ENCODE data around the gene MICB.

The MICB gene

DNA sequence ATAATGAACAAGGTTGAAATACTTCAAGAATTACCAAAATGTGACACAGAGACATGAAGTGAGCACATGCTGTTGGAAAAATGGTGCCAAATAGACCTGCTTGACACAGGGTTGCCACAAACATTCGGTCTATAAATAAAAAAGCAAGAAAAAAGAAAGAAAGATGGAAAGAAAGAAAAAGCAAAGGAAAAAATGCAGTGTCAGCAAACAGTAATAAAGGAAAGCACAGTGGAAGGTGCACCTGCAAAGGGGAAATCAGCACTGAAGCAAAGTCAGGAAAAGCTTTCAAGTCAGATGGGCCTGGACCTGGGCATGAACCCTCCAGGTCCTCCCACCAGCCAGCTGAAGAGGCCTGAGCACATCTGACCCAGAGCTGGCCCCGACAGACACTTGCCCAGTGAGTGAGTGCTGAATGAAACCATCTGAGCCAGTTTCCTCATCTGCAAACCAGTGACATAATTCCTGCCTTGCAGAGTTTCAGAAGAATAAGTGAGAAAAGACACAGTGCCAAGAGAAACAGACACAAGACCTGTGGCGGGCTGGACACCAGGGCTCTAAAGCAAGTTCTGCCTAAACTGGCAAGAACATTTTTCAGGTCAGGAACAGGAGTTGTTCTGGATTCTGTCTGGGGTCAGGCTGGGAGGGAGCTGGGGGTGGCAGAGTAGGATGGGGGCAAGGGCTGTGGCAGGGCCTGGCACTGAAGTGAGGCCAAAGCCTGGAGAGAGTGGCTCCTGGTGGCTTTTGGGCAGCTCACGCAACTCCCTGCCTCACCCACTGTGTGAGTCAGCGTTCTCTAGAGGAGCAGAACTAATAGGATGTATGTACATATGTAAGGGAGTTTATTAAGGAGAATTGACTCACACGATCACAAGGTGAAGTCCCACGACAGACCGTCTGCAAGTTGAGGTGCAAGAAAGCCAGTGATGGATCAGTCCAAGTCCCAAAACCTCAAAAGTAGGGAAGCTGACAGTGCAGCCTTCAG, 23.9 kb upstream of the MICB start:
- H3K9me2 ChIP-seq (replicated peaks; ENCODE audit: insufficient read depth, low read length) = no peaks in the 10 kb centered on the region
- no peak overlapping the region for H3K9ac ChIP-seq (ENCODE audit: low read length)
- no peak overlapping the region for H3K27ac ChIP-seq (ENCODE audit: low read depth, low read length)
- no peak overlapping the region for H3K4me2 ChIP-seq (ENCODE audit: low read depth, low read length, poor library complexity, severe bottlenecking)
- H3K9me3 ChIP-seq (ENCODE audit: insufficient read depth, low read length) = no peaks in the 10 kb centered on the region
- TF ChIP-seq, protein P1, sequence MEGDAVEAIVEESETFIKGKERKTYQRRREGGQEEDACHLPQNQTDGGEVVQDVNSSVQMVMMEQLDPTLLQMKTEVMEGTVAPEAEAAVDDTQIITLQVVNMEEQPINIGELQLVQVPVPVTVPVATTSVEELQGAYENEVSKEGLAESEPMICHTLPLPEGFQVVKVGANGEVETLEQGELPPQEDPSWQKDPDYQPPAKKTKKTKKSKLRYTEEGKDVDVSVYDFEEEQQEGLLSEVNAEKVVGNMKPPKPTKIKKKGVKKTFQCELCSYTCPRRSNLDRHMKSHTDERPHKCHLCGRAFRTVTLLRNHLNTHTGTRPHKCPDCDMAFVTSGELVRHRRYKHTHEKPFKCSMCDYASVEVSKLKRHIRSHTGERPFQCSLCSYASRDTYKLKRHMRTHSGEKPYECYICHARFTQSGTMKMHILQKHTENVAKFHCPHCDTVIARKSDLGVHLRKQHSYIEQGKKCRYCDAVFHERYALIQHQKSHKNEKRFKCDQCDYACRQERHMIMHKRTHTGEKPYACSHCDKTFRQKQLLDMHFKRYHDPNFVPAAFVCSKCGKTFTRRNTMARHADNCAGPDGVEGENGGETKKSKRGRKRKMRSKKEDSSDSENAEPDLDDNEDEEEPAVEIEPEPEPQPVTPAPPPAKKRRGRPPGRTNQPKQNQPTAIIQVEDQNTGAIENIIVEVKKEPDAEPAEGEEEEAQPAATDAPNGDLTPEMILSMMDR (IDR thresholded peaks at IDR 0.05; ENCODE audit: insufficient read depth, low read length, poor library complexity, severe bottlenecking) = no peak
- no peak for TF ChIP-seq EZH2phosphoT487 (conservative IDR thresholded peaks at IDR 0.05; ENCODE audit: low read length)
- no peaks in the 10 kb centered on the region for H3K36me3 ChIP-seq (ENCODE audit: low read length)
- no peaks in the 10 kb centered on the region for H3K27me3 ChIP-seq (ENCODE audit: low read length)
- H3K4me3 ChIP-seq (ENCODE audit: insufficient read depth, low read length, poor library complexity, severe bottlenecking) = no peak overlapping the region
- H2AFZ ChIP-seq (ENCODE audit: low read depth, low read length, severe bottlenecking) = no peak overlapping the region
- H4K20me1 ChIP-seq (ENCODE audit: low read depth, low read length) = no peaks in the 10 kb centered on the region
- no peaks in the 10 kb centered on the region for H3K79me2 ChIP-seq (ENCODE audit: insufficient read depth, low read length)
- H3F3A ChIP-seq (ENCODE audit: insufficient read depth) = no peaks in the 10 kb centered on the region

DNA sequence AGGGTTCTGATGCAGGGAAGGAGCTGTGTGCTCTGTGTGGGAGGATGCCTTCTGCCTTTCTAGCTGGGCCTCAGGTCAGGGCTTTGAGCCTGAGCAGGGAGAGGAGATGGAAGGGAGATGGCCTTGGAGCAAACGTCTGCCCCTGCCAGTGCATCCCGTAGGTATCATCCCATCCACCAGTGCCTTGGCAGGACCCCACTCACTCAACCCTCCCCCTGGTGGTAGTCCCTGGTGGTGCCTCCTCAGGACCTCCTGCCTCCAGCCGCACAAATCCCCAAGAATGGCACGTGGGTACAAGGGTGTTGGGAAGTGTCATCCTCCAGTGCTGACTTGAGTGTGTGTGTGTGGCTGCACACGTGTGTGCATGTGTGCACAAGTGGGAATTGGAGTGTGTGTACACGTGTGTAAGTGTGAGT, 23.1 kb upstream of the MICB start:
- H3F3A ChIP-seq (ENCODE audit: insufficient read depth) = no peaks in the 10 kb centered on the region
- H3K9me3 ChIP-seq (ENCODE audit: insufficient read depth, low read length) = no peaks in the 10 kb centered on the region
- no peak overlapping the region for H3K4me2 ChIP-seq (ENCODE audit: low read depth, low read length, poor library complexity, severe bottlenecking)
- H3K4me3 ChIP-seq (ENCODE audit: insufficient read depth, low read length, poor library complexity, severe bottlenecking) = no peak overlapping the region
- H3K27ac ChIP-seq (ENCODE audit: low read depth, low read length) = no peak overlapping the region
- no peaks in the 10 kb centered on the region for H3K36me3 ChIP-seq (ENCODE audit: low read length)
- no peaks in the 10 kb centered on the region for H4K20me1 ChIP-seq (ENCODE audit: low read depth, low read length)
- no peak overlapping the region for H2AFZ ChIP-seq (ENCODE audit: low read depth, low read length, severe bottlenecking)
- no peaks in the 10 kb centered on the region for H3K9me2 ChIP-seq (replicated peaks; ENCODE audit: insufficient read depth, low read length)
- no peak overlapping the region for H3K9ac ChIP-seq (ENCODE audit: low read length)
- no peak for TF ChIP-seq EZH2phosphoT487 (conservative IDR thresholded peaks at IDR 0.05; ENCODE audit: low read length)
- TF ChIP-seq, protein P1 (IDR thresholded peaks at IDR 0.05; ENCODE audit: insufficient read depth, low read length, poor library complexity, severe bottlenecking) = peak; percentile 16
- H3K79me2 ChIP-seq (ENCODE audit: insufficient read depth, low read length) = no peaks in the 10 kb centered on the region
- H3K27me3 ChIP-seq (ENCODE audit: low read length) = no peaks in the 10 kb centered on the region

DNA sequence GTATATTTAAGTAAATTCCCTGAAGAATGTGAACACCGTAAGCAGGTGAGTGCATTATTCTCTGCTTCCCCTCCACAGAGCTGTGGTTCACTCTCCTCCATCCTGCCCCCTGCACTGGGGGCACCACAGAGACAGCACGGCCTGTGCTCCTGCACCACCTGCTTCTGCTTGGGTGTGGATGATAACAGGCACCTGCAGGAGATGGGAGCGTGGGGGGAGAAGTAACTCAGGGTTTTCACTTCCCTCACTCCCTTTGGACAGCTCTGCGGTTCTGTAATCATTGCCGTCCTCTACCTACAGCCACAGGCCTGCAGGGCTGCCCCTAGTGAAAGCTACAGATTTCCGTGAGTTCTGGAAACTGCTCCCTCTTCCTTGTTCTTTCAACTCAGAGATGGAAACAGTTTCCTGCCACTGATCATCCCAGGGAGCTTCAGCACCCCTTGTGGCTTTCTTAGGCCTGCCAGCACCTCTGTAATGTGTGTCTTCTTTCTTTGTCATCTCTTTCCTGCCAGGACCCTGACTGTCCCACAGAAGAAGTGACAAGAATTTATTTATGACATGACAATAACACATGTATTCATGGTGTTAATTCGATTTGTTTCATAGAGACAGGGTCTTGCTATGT, 21.3 kb upstream of the MICB start:
- H3K36me3 ChIP-seq (ENCODE audit: low read length) = no peaks in the 10 kb centered on the region
- no peak overlapping the region for H3K27ac ChIP-seq (ENCODE audit: low read depth, low read length)
- H3K9ac ChIP-seq (ENCODE audit: low read length) = no peak overlapping the region
- H3K9me3 ChIP-seq (ENCODE audit: insufficient read depth, low read length) = no peaks in the 10 kb centered on the region
- TF ChIP-seq, protein P1 (IDR thresholded peaks at IDR 0.05; ENCODE audit: insufficient read depth, low read length, poor library complexity, severe bottlenecking) = no peak
- TF ChIP-seq EZH2phosphoT487 (conservative IDR thresholded peaks at IDR 0.05; ENCODE audit: low read length) = no peak
- H3K9me2 ChIP-seq (replicated peaks; ENCODE audit: insufficient read depth, low read length) = no peaks in the 10 kb centered on the region
- no peak overlapping the region for H3K4me3 ChIP-seq (ENCODE audit: insufficient read depth, low read length, poor library complexity, severe bottlenecking)
- no peaks in the 10 kb centered on the region for H3F3A ChIP-seq (ENCODE audit: insufficient read depth)
- no peaks in the 10 kb centered on the region for H3K27me3 ChIP-seq (ENCODE audit: low read length)
- H4K20me1 ChIP-seq (ENCODE audit: low read depth, low read length) = no peaks in the 10 kb centered on the region
- H3K79me2 ChIP-seq (ENCODE audit: insufficient read depth, low read length) = no peaks in the 10 kb centered on the region
- no peak overlapping the region for H2AFZ ChIP-seq (ENCODE audit: low read depth, low read length, severe bottlenecking)
- H3K4me2 ChIP-seq (ENCODE audit: low read depth, low read length, poor library complexity, severe bottlenecking) = no peak overlapping the region

Measured in SU-DHL-6 (cell line).